ENCODE measurements around the gene CCIN. TPM values are rescaled to one million over a fixed set of nuclear protein-coding genes. Genes with fewer than 3 reads are reported as not detected.
"Not testable (repeated sequence)": the region's sequence is repeated elsewhere in the genome, so short reads cannot be mapped to it uniquely, and the experiment has no call there.

CCIN gene
- total RNA-seq, 4 donors from 2014 or later = 0.65 to 2.5 (median 0.95) TPM; not detected in 1

- TF ChIP-seq CTCF (IDR thresholded peaks at IDR 0.05) = no peak
- ATAC-seq (ENCODE audit: low FRiP score) = no peak
- no peak for DNase-seq (ENCODE audit: low spot score)
Observed at GRCh38 chr9:36158917-36159316, 10.3 kb upstream of the CCIN start.

GRCh38 chr9:36159509-36159908 lies 9.7 kb upstream of the CCIN start:
- not testable (repeated sequence) for DNase-seq (ENCODE audit: low spot score); ATAC-seq (ENCODE audit: low FRiP score)

DNA sequence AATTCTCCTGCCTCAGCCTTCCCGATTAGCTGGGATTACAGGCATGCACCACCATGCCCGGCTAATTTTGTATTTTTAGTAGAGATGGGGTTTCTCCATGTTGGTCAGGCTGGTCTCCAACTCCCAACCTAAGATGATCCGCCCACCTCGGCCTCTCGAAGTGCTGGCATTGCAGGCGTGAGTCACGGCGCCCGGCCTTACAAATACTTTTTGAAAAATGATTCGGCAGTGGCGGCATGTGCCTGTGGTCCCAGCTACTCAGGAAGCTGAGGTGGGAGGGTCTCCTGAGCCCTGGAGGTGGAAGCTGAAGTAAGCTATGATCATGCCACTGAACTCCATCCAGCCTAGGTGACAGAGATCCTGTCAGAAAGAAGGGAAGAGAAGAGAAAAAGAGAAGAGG lies 9.1 kb upstream of the CCIN start:
- not testable (repeated sequence) for ATAC-seq (ENCODE audit: low FRiP score); DNase-seq (ENCODE audit: low spot score)

- no peak for DNase-seq (ENCODE audit: low spot score)
- TF ChIP-seq CTCF (IDR thresholded peaks at IDR 0.05) = no peak
- peak; percentile 33 for ATAC-seq (ENCODE audit: low FRiP score)
Observed at GRCh38 chr9:36161187-36161586, 8.0 kb upstream of the CCIN start.

GRCh38 chr9:36162211-36162738 lies 6.9 kb upstream of the CCIN start:
- DNase-seq (ENCODE audit: low spot score) (no peak), ATAC-seq (ENCODE audit: low FRiP score) (no peak)
- no peak for TF ChIP-seq CTCF (IDR thresholded peaks at IDR 0.05)

DNA sequence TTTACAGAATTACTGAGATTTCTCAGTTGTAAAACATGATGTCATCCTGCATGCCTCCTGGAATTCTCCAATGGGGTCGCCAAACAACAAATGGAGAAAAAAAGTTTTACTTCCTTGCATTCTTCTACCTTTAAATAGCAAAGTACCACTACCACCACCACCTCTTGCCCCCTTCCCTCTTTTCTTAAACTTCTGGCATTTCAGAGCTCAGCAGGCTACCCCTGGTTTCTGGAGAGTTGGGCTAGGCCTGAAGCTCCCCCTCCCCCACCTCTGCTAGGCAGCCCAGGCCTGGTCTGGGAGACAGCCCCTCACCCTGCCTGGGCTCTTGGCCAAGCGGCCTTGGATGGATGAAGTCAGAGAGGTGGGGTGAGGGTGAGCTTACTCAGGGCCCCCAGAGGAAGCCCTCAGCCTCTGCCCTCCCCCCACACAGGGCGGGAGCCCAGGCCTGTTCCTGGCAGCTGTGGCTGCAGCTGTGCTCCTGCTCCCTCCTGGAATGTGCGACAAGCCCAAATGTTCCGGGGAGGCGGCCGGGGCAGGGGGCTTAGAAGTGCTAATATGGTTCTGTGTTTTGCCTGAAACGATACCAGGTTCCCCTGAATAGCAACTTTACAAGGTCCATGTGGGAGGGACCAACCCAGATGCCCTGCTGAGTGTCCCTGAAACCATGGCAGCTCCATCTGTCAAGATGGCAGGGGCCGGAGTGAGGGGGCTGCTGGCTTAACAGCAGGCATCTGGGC lies 6.0 kb upstream of the CCIN start:
- DNase-seq (ENCODE audit: low spot score) (no peak), ATAC-seq (ENCODE audit: low FRiP score) (no peak)
- TF ChIP-seq CTCF (IDR thresholded peaks at IDR 0.05) = no peak

DNA sequence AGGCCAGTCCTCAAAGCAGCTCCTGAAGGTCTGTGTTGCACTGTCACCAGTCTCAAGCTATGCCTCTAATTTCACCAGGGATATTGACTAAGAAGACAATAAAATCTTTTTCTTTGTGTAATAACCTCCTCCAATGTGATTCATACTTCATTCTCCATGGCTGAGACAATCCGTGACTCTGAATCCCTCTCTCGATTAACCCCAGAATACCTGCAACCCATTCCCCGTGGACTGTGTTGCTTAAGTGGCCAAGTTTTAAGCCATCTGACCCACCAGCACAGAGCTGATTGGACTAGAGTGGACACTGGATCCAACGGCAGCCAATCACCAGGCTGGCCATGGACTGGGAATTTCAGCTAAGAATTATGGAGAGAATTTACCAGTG lies 5.4 kb upstream of the CCIN start:
- no peak for TF ChIP-seq CTCF (IDR thresholded peaks at IDR 0.05)
- DNase-seq (ENCODE audit: low spot score) (no peak), ATAC-seq (ENCODE audit: low FRiP score) (no peak)

GRCh38 chr9:36164372-36164771 lies 4.8 kb upstream of the CCIN start:
- DNase-seq (ENCODE audit: low spot score) (no peak), ATAC-seq (ENCODE audit: low FRiP score) (no peak)
- TF ChIP-seq CTCF (IDR thresholded peaks at IDR 0.05) = no peak
